ENCODE measurements around the gene LRRC23. TPM values are rescaled to one million over a fixed set of nuclear protein-coding genes. Genes with fewer than 3 reads are reported as not detected.

LRRC23 gene
- total RNA-seq, 4 donors from 2014 or later = 8.8 to 16.6 (median 13.6) TPM

DNA sequence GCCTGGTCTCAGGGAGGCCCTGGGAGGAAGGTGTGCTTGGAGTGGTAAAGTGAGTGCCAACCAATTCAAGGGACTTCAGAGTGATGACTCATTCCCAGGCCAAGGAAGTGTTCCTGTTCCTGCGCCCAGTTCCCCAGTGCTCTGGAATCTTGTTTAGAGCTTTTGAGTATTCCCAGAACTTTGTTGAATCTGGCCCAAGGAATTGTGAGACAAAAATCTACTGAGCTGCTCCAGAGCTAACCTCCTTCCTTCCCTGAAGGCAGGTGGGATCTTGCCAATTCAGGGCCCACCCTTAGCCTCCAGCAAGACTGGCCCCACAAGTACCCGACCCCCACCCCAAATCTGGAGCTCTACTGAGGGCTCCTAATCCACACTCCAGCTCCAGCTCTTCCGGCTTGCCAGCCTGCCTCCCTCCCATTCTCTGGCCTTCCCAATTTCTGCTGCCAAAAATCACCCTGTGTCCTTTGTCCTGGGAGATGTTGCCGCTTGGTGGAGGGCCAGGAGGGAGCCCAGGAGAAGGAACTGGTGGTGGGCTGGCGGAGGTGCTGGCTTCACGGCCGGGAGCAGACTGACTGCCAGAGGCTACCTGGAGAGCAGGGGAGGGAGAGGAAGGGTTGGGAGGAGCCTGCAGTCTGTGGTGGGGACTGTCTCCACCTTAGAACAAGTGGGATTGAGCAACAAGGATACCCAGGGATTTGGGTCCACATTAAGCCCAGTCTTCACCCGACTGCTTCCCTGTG lies 21.1 kb downstream of the LRRC23 start:
- Histone ChIP-seq H3K36me3 (peaks cover 0 to 32% of the 10 kb centered on the region in 2 donors), H3K27me3 (no peaks in the 10 kb centered on the region), H3K4me1 (peaks cover 9 to 61% (median 28%) of the 10 kb centered on the region in 3 donors), H3K4me3 (peak overlapping the region; percentile 94 to 97), H3K9me3 (no peaks in the 10 kb centered on the region), H3K27ac (peak overlapping the region; percentile 91 to 100 (median 96))
- WGBS, 2 donors (ENCODE audit: low coverage in 1 of 2) = 7 to 17% methylated on average over 3 to 4 of the region's 8 CpGs
- peak in 1 of 2 donors; percentile 7 for TF ChIP-seq POLR2A (IDR thresholded peaks at IDR 0.05)
- no peak for TF ChIP-seq EP300 (IDR thresholded peaks at IDR 0.05)
- TF ChIP-seq CTCF (IDR thresholded peaks at IDR 0.05) = peak in 1 of 4 experiments; percentile 18
- TF ChIP-seq POLR2AphosphoS5 (IDR thresholded peaks at IDR 0.05) = peak; percentile 80
- peak; percentile 78 for ATAC-seq

DNA sequence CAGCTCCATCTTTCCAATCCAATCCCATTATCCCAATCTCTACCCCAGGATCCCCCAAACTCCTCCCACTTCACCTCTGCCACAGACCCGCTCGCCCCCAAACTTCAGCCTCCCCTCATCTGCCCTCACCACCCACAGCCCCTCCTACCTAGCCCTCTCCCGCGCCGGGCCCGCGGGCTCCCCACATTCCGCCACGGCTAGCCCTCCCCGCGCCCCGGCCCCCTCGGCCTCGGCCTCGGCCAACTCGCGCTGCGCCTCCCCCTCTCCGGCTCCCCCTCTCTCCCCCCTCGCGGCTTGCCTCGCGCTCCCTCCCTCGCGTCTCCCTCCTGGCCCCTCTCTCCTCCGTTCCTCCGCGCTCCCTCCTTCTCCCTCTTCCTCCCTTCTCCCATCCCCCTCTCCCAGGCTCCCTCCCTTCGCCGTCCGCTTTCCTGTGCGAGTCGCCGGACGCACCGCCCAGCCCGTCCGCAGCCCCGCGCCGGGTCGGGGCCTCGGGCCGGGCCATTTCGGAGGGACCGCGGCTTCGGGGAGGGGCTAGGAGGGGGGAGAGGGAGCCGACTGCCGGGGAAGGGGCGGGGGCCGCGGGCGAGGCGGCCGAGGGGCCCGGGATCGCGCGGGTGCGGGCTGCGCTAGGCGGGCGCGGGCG lies 22.9 kb downstream of the LRRC23 start, which contains the start of gene ATN1:
Gene ATN1 (plus strand): TSS at position 581 of the 643 bp plus-strand sequence. CDS start 6,043 bp downstream, outside the sequence.
- Histone ChIP-seq H3K4me1 (peaks cover 9 to 79% (median 36%) of the 10 kb centered on the region in 3 donors), H3K27me3 (no peaks in the 10 kb centered on the region), H3K27ac (peak within 1 kb of the TSS; percentile 91 to 100 (median 96)), H3K9me3 (no peaks in the 10 kb centered on the region), H3K4me3 (peak within 1 kb of the TSS; percentile 94 to 97), H3K36me3 (peaks cover 0 to 14% of the 10 kb centered on the region in 2 donors)
- peak; percentile 70 for ATAC-seq
- 0 to 1% methylated on average over 11 to 23 of the region's 66 CpGs for WGBS, 2 donors (ENCODE audit: low coverage in 1 of 2)
- TF ChIP-seq POLR2AphosphoS5 (IDR thresholded peaks at IDR 0.05) (peak; percentile 85), POLR2A (IDR thresholded peaks at IDR 0.05) (peak; percentile 53 to 65), EP300 (IDR thresholded peaks at IDR 0.05) (no peak)

DNA sequence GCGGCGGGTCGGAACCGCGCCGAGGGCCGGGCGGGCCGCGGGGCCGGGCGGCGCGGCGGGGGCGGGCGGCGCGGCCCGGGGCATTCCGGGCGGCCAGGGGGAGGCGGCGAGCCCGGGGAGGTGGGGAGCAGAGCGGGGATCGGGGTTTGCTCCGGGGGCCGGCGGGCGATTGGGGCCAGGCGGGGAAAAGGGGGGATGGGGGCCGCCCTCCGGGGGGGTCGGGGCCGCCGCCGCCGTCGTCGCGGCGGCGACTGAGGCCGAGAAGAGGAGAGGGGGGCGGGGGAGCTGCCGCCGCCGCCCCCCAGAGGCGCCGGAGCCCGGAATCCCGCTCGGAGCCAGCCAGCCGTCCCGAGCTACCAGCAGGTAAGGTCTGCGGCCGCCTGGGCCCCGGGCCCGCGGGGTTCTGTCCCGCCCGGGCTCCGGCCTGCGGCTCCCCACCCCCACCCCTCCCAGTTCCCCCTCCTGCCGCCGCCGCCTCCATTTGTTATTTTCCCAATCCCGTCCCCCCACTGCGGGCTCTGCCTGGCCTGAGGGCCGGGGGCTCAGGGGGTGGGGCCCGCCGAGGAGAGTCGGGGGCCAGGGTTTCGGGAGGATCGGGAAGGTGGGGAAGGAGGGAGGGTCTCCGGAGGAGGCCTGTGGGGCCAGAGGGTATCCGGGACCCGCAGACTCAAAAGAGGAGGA lies 23.5 kb downstream of the LRRC23 start:
- WGBS, 2 donors (ENCODE audit: low coverage in 1 of 2) = 0% methylated on average over 1 to 3 of the region's 79 CpGs
- Histone ChIP-seq H3K27ac (peak overlapping the region; percentile 91 to 100 (median 96)), H3K27me3 (no peaks in the 10 kb centered on the region), H3K4me3 (peak overlapping the region; percentile 94 to 97), H3K9me3 (no peaks in the 10 kb centered on the region), H3K4me1 (peaks cover 9 to 86% (median 36%) of the 10 kb centered on the region in 3 donors), H3K36me3 (peaks cover 0 to 7% of the 10 kb centered on the region in 2 donors)
- TF ChIP-seq POLR2A (IDR thresholded peaks at IDR 0.05) (peak in 1 of 2 donors; percentile 24), EP300 (IDR thresholded peaks at IDR 0.05) (no peak)
- no peak for ATAC-seq

DNA sequence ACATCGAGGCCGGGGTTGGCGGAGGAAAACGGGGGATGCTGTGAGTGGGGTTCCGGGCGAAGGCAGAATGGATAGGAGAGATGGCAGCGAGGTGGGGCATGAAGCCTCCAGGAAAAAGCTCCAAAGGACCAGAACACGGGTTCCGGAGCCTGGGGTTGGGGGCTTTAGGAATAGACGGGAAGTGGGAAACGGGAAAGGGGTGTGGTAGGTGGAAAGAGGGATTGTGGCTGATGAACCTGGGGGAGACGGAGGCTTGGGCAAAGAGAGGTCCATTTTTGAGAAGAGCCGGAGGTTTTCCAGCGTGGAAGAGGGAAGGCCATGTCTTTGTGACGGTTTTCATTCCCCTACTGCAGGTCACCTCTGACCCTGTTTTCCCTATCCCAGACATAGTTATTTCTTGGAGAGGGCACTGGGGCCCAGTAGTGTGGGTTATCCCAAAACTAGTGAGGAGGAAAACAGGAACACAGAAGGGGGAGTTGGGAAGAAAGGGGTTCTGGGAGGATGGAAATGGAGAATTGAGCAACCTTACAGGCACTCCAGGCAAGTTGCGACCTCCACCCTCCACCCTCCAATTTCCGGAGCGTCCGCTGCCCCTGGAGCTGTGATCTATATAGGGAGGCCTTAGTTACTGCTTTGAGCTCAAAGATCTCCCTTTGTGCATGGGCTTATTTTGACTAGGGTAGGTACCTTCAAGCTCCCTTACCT lies 24.2 kb downstream of the LRRC23 start:
- Histone ChIP-seq H3K36me3 (peaks cover 0 to 7% of the 10 kb centered on the region in 2 donors), H3K27ac (peak overlapping the region; percentile 91 to 100 (median 96)), H3K4me3 (peak overlapping the region; percentile 94 to 97), H3K27me3 (no peaks in the 10 kb centered on the region), H3K9me3 (no peaks in the 10 kb centered on the region), H3K4me1 (peaks cover 9 to 86% (median 40%) of the 10 kb centered on the region in 3 donors)
- no peak for ATAC-seq
- 2 to 5% methylated on average over 17 to 19 of the region's 19 CpGs for WGBS, 2 donors (ENCODE audit: low coverage in 1 of 2)
- no peak for TF ChIP-seq POLR2A (IDR thresholded peaks at IDR 0.05)

GRCh38 chr12:6929466-6930452 lies 25.1 kb downstream of the LRRC23 start:
- ATAC-seq = no peak
- TF ChIP-seq POLR2A (IDR thresholded peaks at IDR 0.05) (no peak), CTCF (IDR thresholded peaks at IDR 0.05) (no peak), POLR2AphosphoS5 (IDR thresholded peaks at IDR 0.05) (no peak)
- H3K27ac ChIP-seq = peak overlapping the region; percentile 91 to 100 (median 96)
- no peaks in the 10 kb centered on the region for H3K27me3 ChIP-seq
- 15 to 40% methylated on average over 4 to 6 of the region's 7 CpGs for WGBS, 2 donors (ENCODE audit: low coverage in 1 of 2)
- H3K4me3 ChIP-seq = peak overlapping the region; percentile 94 to 97
- H3K36me3 ChIP-seq = peaks cover 0 to 16% of the 10 kb centered on the region in 2 donors
- H3K4me1 ChIP-seq = peaks cover 5 to 86% (median 40%) of the 10 kb centered on the region in 3 donors
- H3K9me3 ChIP-seq = no peaks in the 10 kb centered on the region
